ENCODE measurements around the gene PBX1. TPM values are rescaled to one million over a fixed set of nuclear protein-coding genes. Genes with fewer than 3 reads are reported as not detected.

PBX1 gene
- polyA plus RNA-seq, 1 donor (not counting 4 experiments of a cell fraction or from before 2014, with no cell fraction given) = 2.2 TPM

GRCh38 chr1:164604541-164604940, 45.6 kb downstream of the PBX1 start:
- dilution Hi-C loops (cut with MboI; ENCODE audit: extremely low pct_ligation_motif_present, low sequenced_read_pairs) = no loop called here
- no peaks in the 10 kb centered on the region for H3K27me3 ChIP-seq (ENCODE audit: control insufficient read depth, extremely low read depth, insufficient read depth, low read length)
- FAIRE-seq (no peak), DNase-seq (ENCODE audit: low read depth, low spot score) (no peak)
- H2AFZ ChIP-seq (ENCODE audit: control insufficient read depth, low read length) = no peak overlapping the region
- H4K20me1 ChIP-seq (ENCODE audit: control insufficient read depth, extremely low read depth, insufficient read depth, low read length) = no peaks in the 10 kb centered on the region
- H3K36me3 ChIP-seq (ENCODE audit: control insufficient read depth in 2 of 2, extremely low read depth in 1 of 2, insufficient read depth in 2 of 2, low read length in 2 of 2) = no peaks in the 10 kb centered on the region
- H3K9me1 ChIP-seq (ENCODE audit: control insufficient read depth, extremely low read depth, insufficient read depth, low read length) = no peaks in the 10 kb centered on the region
- no peak overlapping the region for H3K9ac ChIP-seq (ENCODE audit: control insufficient read depth, extremely low read depth, insufficient read depth, low read length)
- no peak overlapping the region for H3K4me2 ChIP-seq (ENCODE audit: control insufficient read depth, extremely low read depth, insufficient read depth, low read depth, low read length)
- peaks cover 22% of the 10 kb centered on the region for H3K4me1 ChIP-seq (ENCODE audit: control insufficient read depth, extremely low read depth, insufficient read depth, low read length)
- no peak overlapping the region for H3K4me3 ChIP-seq (ENCODE audit: control insufficient read depth in 2 of 3, extremely low read depth in 1 of 3, insufficient read depth in 2 of 3, low read depth in 1 of 3, low read length in 3 of 3)
- H3K9me3 ChIP-seq (ENCODE audit: control insufficient read depth, low read depth, low read length) = no peaks in the 10 kb centered on the region
- H3K79me2 ChIP-seq (ENCODE audit: control insufficient read depth, insufficient read depth, low read length) = no peaks in the 10 kb centered on the region
- H3K27ac ChIP-seq (ENCODE audit: control insufficient read depth, insufficient read depth, low read length) = no peak overlapping the region
- TF ChIP-seq EZH2 (IDR thresholded peaks at IDR 0.05; ENCODE audit: low read length) = no peak
- TF ChIP-seq, protein P1, sequence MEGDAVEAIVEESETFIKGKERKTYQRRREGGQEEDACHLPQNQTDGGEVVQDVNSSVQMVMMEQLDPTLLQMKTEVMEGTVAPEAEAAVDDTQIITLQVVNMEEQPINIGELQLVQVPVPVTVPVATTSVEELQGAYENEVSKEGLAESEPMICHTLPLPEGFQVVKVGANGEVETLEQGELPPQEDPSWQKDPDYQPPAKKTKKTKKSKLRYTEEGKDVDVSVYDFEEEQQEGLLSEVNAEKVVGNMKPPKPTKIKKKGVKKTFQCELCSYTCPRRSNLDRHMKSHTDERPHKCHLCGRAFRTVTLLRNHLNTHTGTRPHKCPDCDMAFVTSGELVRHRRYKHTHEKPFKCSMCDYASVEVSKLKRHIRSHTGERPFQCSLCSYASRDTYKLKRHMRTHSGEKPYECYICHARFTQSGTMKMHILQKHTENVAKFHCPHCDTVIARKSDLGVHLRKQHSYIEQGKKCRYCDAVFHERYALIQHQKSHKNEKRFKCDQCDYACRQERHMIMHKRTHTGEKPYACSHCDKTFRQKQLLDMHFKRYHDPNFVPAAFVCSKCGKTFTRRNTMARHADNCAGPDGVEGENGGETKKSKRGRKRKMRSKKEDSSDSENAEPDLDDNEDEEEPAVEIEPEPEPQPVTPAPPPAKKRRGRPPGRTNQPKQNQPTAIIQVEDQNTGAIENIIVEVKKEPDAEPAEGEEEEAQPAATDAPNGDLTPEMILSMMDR (optimal IDR thresholded peaks at IDR 0.05 in 1 of 3, IDR thresholded peaks at IDR 0.05 in 1 of 3, conservative IDR thresholded peaks at IDR 0.05 in 1 of 3; ENCODE audit: extremely low read depth in 1 of 3, insufficient read depth in 2 of 3, low read length in 3 of 3) = no peak

DNA sequence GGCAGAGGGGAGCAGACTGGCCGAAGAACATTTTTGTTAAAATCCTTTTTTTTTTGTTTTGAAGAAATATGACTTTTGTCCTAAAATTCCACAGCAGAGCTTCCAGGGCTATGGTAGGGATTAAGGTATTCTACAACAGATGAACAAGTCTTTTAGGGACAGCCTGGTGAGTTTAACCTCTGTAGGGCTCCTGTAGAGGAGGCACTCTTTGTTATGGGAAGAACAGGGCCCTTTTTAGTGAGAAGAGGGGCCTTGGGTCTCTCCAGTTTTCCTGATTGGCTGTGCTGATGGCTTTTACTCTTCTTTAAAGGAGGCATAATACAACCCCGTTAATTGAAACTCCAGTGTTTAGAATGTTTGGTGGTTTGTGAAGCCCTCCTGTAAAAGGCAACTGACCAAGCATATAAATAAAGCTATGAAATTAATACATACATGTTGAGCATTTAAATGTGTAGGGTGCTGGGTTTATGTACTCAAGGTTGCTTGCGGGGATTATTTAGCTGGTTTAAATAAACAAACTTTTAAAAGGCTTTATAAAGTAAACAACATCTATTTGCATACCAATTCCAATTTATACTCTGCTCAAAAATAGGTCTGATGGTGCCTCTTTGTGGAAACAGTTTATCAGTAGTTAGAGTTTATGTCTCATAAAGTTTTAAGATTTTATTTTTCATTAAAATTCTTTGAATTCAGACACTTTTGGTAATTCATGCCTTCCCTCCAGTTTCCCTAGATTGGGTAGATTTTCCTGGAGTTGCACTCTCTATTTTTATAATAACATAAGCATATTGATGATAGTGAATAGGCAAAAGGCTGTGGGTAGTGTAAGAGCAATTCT, 46.5 kb downstream of the PBX1 start:
- Histone ChIP-seq H3K4me2 (ENCODE audit: control insufficient read depth, extremely low read depth, insufficient read depth, low read depth, low read length) (no peak overlapping the region), H4K20me1 (ENCODE audit: control insufficient read depth, extremely low read depth, insufficient read depth, low read length) (no peaks in the 10 kb centered on the region), H2AFZ (ENCODE audit: control insufficient read depth, low read length) (no peak overlapping the region), H3K4me1 (ENCODE audit: control insufficient read depth, extremely low read depth, insufficient read depth, low read length) (peaks cover 22% of the 10 kb centered on the region), H3K27ac (ENCODE audit: control insufficient read depth, insufficient read depth, low read length) (no peak overlapping the region), H3K79me2 (ENCODE audit: control insufficient read depth, insufficient read depth, low read length) (no peaks in the 10 kb centered on the region), H3K36me3 (ENCODE audit: control insufficient read depth in 2 of 2, extremely low read depth in 1 of 2, insufficient read depth in 2 of 2, low read length in 2 of 2) (no peaks in the 10 kb centered on the region), H3K9me1 (ENCODE audit: control insufficient read depth, extremely low read depth, insufficient read depth, low read length) (no peaks in the 10 kb centered on the region), H3K9me3 (ENCODE audit: control insufficient read depth, low read depth, low read length) (no peaks in the 10 kb centered on the region), H3K27me3 (ENCODE audit: control insufficient read depth, extremely low read depth, insufficient read depth, low read length) (no peaks in the 10 kb centered on the region), H3K4me3 (ENCODE audit: control insufficient read depth in 2 of 3, extremely low read depth in 1 of 3, insufficient read depth in 2 of 3, low read depth in 1 of 3, low read length in 3 of 3) (no peak overlapping the region), H3K9ac (ENCODE audit: control insufficient read depth, extremely low read depth, insufficient read depth, low read length) (no peak overlapping the region)
- FAIRE-seq = no peak
- DNase-seq (ENCODE audit: low read depth, low spot score) = no peak
- dilution Hi-C loops (cut with MboI; ENCODE audit: extremely low pct_ligation_motif_present, low sequenced_read_pairs) = no loop called here
- TF ChIP-seq, protein P1 (optimal IDR thresholded peaks at IDR 0.05 in 1 of 3, IDR thresholded peaks at IDR 0.05 in 1 of 3, conservative IDR thresholded peaks at IDR 0.05 in 1 of 3; ENCODE audit: extremely low read depth in 1 of 3, insufficient read depth in 2 of 3, low read length in 3 of 3) = no peak
- no peak for TF ChIP-seq EZH2 (IDR thresholded peaks at IDR 0.05; ENCODE audit: low read length)
